Liver (tissue), 9 donors: ENCODE measurements around the gene DZIP1L. TPM values are rescaled to one million over a fixed set of nuclear protein-coding genes. Genes with fewer than 3 reads are reported as not detected.

ENCODE experiments used
- DNase-seq: peaks from one replicate; pipeline ENCODE4 v3.0.0-alpha.2; 2017; ENCODE audit warnings: low spot score
- H3K27ac ChIP-seq, 2 donors: one replicate each; pipeline ENCODE4 v1.7.0; 2013; ENCODE audit warnings: inconsistent platforms in 2 of 2, low read length in 2 of 2, control low read depth in 1 of 2, low read depth in 1 of 2, mild to moderate bottlenecking in 1 of 2
- H3K27me3 ChIP-seq, 4 donors: one replicate each; pipeline versions ENCODE4 v1.6.1 to v1.7.0; 2013; ENCODE audit warnings: low read length in 3 of 4, inconsistent platforms in 1 of 4, mild to moderate bottlenecking in 1 of 4, moderate library complexity in 1 of 4; ENCODE audit not compliant: control insufficient read depth in 4 of 4, insufficient read depth in 4 of 4
- H3K36me3 ChIP-seq, 4 donors: one replicate each; pipeline versions ENCODE4 v1.6.1 to v1.7.0; 2013; ENCODE audit warnings: low read length in 3 of 4, mild to moderate bottlenecking in 3 of 4, low read depth in 1 of 4, moderate library complexity in 1 of 4; ENCODE audit not compliant: control insufficient read depth in 4 of 4, insufficient read depth in 3 of 4
- H3K4me1 ChIP-seq, 4 donors: one replicate each; pipeline versions ENCODE4 v1.6.1 to v1.7.0; 2013; ENCODE audit warnings: low read length in 3 of 4, mild to moderate bottlenecking in 3 of 4, moderate library complexity in 1 of 4; ENCODE audit not compliant: control insufficient read depth in 4 of 4, insufficient read depth in 4 of 4
- H3K4me3 ChIP-seq, 3 donors: one replicate each; pipeline versions ENCODE4 v1.6.1 to v1.7.0; 2013; ENCODE audit warnings: low read length in 3 of 3, control low read depth in 1 of 3, low read depth in 1 of 3, mild to moderate bottlenecking in 1 of 3
- H3K9ac ChIP-seq, 2 donors: one replicate each; pipeline ENCODE4 v1.7.0; 2013; ENCODE audit warnings: low read length in 2 of 2, mild to moderate bottlenecking in 2 of 2, moderate library complexity in 2 of 2, control low read depth in 1 of 2, low read depth in 1 of 2
- H3K9me3 ChIP-seq, 4 donors: one replicate each; pipeline versions ENCODE4 v1.6.1 to v1.7.0; 2013; ENCODE audit warnings: low read length in 3 of 4; ENCODE audit not compliant: control insufficient read depth in 4 of 4
- CTCF ChIP-seq: fragments of 150-350 bp; IDR thresholded peaks from 2 replicates; pipeline ENCODE4 v1.5.1; 2017; ENCODE audit warnings: improper control_type of control experiment, low read depth, low read length; ENCODE audit not compliant: missing input control
- EGR1 ChIP-seq, 2 donors: IDR thresholded peaks; 2 replicates each; pipeline ENCODE4 v1.6.1; 2016 to 2018; ENCODE audit warnings: antibody characterized with exemption in 2 of 2, low read depth in 2 of 2
- GABPA ChIP-seq, 2 donors: IDR thresholded peaks in 1 of 2; conservative IDR thresholded peaks in 1 of 2; 2 replicates each; pipeline ENCODE4 v1.6.1; 2016; ENCODE audit warnings: antibody characterized with exemption in 2 of 2, mild to moderate bottlenecking in 1 of 2, moderate library complexity in 1 of 2
- HNF4A ChIP-seq, 2 donors: conservative IDR thresholded peaks; 2 replicates each; pipeline ENCODE4 v1.6.1; 2016; ENCODE audit warnings: antibody characterized with exemption in 2 of 2, mild to moderate bottlenecking in 2 of 2
- HNF4G ChIP-seq: IDR thresholded peaks from 2 replicates; pipeline ENCODE4 v1.6.1; 2016; ENCODE audit warnings: antibody characterized with exemption
- JUND ChIP-seq, 2 donors: IDR thresholded peaks; 2 replicates each; pipeline ENCODE4 v1.6.1; 2016; ENCODE audit warnings: antibody characterized with exemption in 2 of 2
- MAX ChIP-seq: IDR thresholded peaks from 2 replicates; pipeline ENCODE4 v1.6.1; 2016; ENCODE audit warnings: antibody characterized with exemption
- NR2F2 ChIP-seq: IDR thresholded peaks from 2 replicates; pipeline ENCODE4 v1.6.1; 2016; ENCODE audit warnings: antibody characterized with exemption
- REST ChIP-seq: IDR thresholded peaks from 2 replicates; pipeline ENCODE4 v1.6.1; 2016; ENCODE audit warnings: antibody characterized with exemption, mild to moderate bottlenecking
- RXRA ChIP-seq, 2 donors: IDR thresholded peaks; 2 replicates each; pipeline ENCODE4 v1.6.1; 2017 to 2018; ENCODE audit warnings: antibody characterized with exemption in 2 of 2, mild to moderate bottlenecking in 1 of 2
- YY1 ChIP-seq: IDR thresholded peaks from 2 replicates; pipeline ENCODE4 v1.6.1; 2016; ENCODE audit warnings: antibody characterized with exemption, mild to moderate bottlenecking
- ZBTB33 ChIP-seq: IDR thresholded peaks from 2 replicates; pipeline ENCODE4 v1.6.1; 2016; ENCODE audit warnings: antibody characterized with exemption
- WGBS: extraction: QIAGEN DNeasy Blood & Tissue Kit; methylation state at CpG from one replicate; pipeline ENCODE4 v1.1.7; 2013; 5-methylcytosine and 5-hydroxymethylcytosine counted together
- polyA plus RNA-seq, 2 donors: library from polyadenylated mRNA; stranded (reverse) in 1 of 2; unstranded in 1 of 2; fragments of 200-250 nt in 1 of 2; fragments of >200 nt in 1 of 2; fragmentation: Nextera tagmentation in 1 of 2; extraction: Ambion mirVana in 1 of 2; gene quantifications; one replicate each; pipeline versions ENCODE4 v1.2.1 to v1.2.3, GENCODE V29; 2013 to 2015
- total RNA-seq, 2 donors: library from RNA; depleted of rRNA; stranded (reverse); fragments of >200 nt; gene quantifications; one replicate each; pipeline ENCODE4 v1.2.3, GENCODE V29; 2014
- donor health status: healthy.
- donor health status: healthy.
- donor health status: healthy.
- donor health status: healthy.
- donor health status: healthy.

Gene DZIP1L
- total and polyA plus RNA-seq, 4 donors = 0.62 to 5.9 (median 1.3) TPM

DNA sequence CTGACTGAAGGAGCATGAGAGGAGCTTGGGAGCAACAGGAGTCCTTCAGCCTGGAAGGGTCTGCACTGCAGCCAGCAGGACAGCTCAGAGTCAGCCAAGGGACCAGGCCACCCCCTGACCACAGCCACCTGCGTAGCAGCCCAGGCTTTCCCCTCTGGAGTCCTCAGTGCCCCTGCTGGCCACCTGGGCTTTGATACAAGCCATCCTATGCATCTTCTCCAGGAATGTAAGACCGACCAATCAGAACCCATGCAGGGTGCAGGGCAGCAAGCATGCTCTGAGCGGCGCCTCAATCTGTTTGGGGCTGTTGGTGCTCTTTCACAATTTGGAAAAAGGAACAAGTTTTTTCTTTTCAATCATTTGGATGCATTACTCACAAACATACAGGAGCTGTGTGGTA, 52.0 kb downstream of the DZIP1L start (continued):
- TF ChIP-seq REST (no peak), ZBTB33 (no peak), HNF4G (no peak), NR2F2 (no peak)

- Histone ChIP-seq H3K27ac (no peak overlapping the region), H3K4me3 (no peak overlapping the region), H3K9me3 (no peaks in the 10 kb centered on the region), H3K9ac (no peak overlapping the region), H3K36me3 (no peaks in the 10 kb centered on the region), H3K4me1 (no peaks in the 10 kb centered on the region), H3K27me3 (no peaks in the 10 kb centered on the region)
- 82% methylated on average over 1 of the region's 1 CpG for WGBS
- no peak for DNase-seq
- TF ChIP-seq YY1 (no peak), REST (no peak), HNF4A (conservative IDR thresholded peaks at IDR 0.05) (no peak)
Observed at GRCh38 chr3:138062626-138063025, 52.8 kb downstream of the DZIP1L start.

GRCh38 chr3:138062037-138062436, 53.4 kb downstream of the DZIP1L start:
- 90% methylated on average over 2 of the region's 2 CpGs for WGBS
- TF ChIP-seq YY1 = no peak
- TF ChIP-seq EGR1 (IDR thresholded peaks at IDR 0.05; ENCODE audit: low read depth in 2 of 2) = no peak
- no peak for TF ChIP-seq MAX
- TF ChIP-seq RXRA (IDR thresholded peaks at IDR 0.05) = no peak
- no peak for TF ChIP-seq REST
- no peak for TF ChIP-seq JUND (IDR thresholded peaks at IDR 0.05)
- no peak for TF ChIP-seq ZBTB33
- TF ChIP-seq GABPA (IDR thresholded peaks at IDR 0.05 in 1 of 2, conservative IDR thresholded peaks at IDR 0.05 in 1 of 2) = no peak
- no peak for TF ChIP-seq CTCF

More at GRCh38 chr3:138062037-138062436, 53.4 kb downstream of the DZIP1L start:
- Histone ChIP-seq H3K9me3 (no peaks in the 10 kb centered on the region), H3K4me1 (no peaks in the 10 kb centered on the region), H3K27ac (no peak overlapping the region), H3K9ac (no peak overlapping the region), H3K27me3 (no peaks in the 10 kb centered on the region), H3K36me3 (no peaks in the 10 kb centered on the region), H3K4me3 (no peak overlapping the region)
- no peak for DNase-seq
